Natural killer cell (primary cell): ENCODE measurements around the gene GPM6B. TPM values are rescaled to one million over a fixed set of nuclear protein-coding genes. Genes with fewer than 3 reads are reported as not detected.

ENCODE experiments used
- ATAC-seq, 3 donors: fragments of 150-1000 bp in 2 of 3; fragments of 200-7000 bp in 1 of 3; cut with Tn5 transposase; 1 replicate in 1 of 3; 2 replicates in 2 of 3; pipeline ENCODE4 v1.10.0; 2021; ENCODE audit warnings: mild to moderate bottlenecking in 2 of 3, moderate library complexity in 2 of 3
- DNase-seq, 2 donors: peaks; one replicate each; pipeline versions ENCODE4 v3.0.0 to v3.0.0-alpha.2; 2013 to 2021; ENCODE audit warnings: mixed read lengths in 1 of 2
- H3K27ac ChIP-seq: one replicate; pipeline ENCODE4 v1.5.1; 2013; ENCODE audit warnings: mild to moderate bottlenecking, low read length
- H3K27me3 ChIP-seq: one replicate; pipeline ENCODE4 v1.6.1; 2013; ENCODE audit warnings: low read length; ENCODE audit not compliant: control insufficient read depth, insufficient read depth
- H3K36me3 ChIP-seq: one replicate; pipeline ENCODE4 v1.6.1; 2013; ENCODE audit warnings: low read length; ENCODE audit not compliant: control insufficient read depth, insufficient read depth
- H3K4me1 ChIP-seq: one replicate; pipeline ENCODE4 v1.6.1; 2013; ENCODE audit warnings: low read length; ENCODE audit not compliant: control insufficient read depth, insufficient read depth
- H3K4me3 ChIP-seq: one replicate; pipeline ENCODE4 v1.5.1; 2013; ENCODE audit warnings: low read length
- H3K9me3 ChIP-seq: one replicate; pipeline ENCODE4 v1.6.1; 2013; ENCODE audit warnings: low read length; ENCODE audit not compliant: control insufficient read depth, insufficient read depth
- H3K27ac Mint-ChIP-seq, 2 donors: one replicate each; pipeline ENCODE4 v1.8.0; 2022; ENCODE audit warnings: mild to moderate bottlenecking in 2 of 2, mixed read lengths in 2 of 2, moderate library complexity in 1 of 2
- H3K27me3 Mint-ChIP-seq, 2 donors: one replicate each; pipeline ENCODE4 v1.8.0; 2022; ENCODE audit warnings: low read depth in 2 of 2, mixed read lengths in 2 of 2
- H3K36me3 Mint-ChIP-seq: one replicate; pipeline ENCODE4 v1.8.0; 2022; ENCODE audit warnings: mixed read lengths
- H3K4me1 Mint-ChIP-seq, 2 donors: one replicate each; pipeline ENCODE4 v1.8.0; 2022; ENCODE audit warnings: mixed read lengths in 2 of 2
- H3K4me3 Mint-ChIP-seq: one replicate; pipeline ENCODE4 v1.8.0; 2022; ENCODE audit warnings: mild to moderate bottlenecking, moderate library complexity, mixed read lengths
- H3K9me3 Mint-ChIP-seq, 2 donors: one replicate each; pipeline ENCODE4 v1.8.0; 2022; ENCODE audit warnings: mixed read lengths in 2 of 2
- WGBS: methylation state at CpG from one replicate; pipeline ENCODE4 v1.1.7; 2013; ENCODE audit warnings: missing lambda C conversion rate; ENCODE audit not compliant: insufficient coverage; 5-methylcytosine and 5-hydroxymethylcytosine counted together
- intact Hi-C: fragments of 100-400 bp; cut with micrococcal nuclease; formaldehyde crosslinking; loops from one replicate; pipeline ENCODE4 v1.14.2; 2022
- total RNA-seq, 4 donors: library from RNA; stranded (reverse); fragments of 120-200 nt in 1 of 4; gene quantifications; one replicate each; pipeline versions ENCODE4 v1.2.3 to v1.2.4, GENCODE V29; 2013 to 2022
- TF ChIP-seq, protein P1 (sequence below): fragments of 200-600 bp; IDR thresholded peaks from one replicate; pipeline ENCODE4 v1.8.0; 2022; ENCODE audit warnings: antibody characterized with exemption

GPM6B gene
- total RNA-seq, 3 donors from 2014 or later (not counting 1 experiment from before 2014, with no cell fraction given): not detected

DNA sequence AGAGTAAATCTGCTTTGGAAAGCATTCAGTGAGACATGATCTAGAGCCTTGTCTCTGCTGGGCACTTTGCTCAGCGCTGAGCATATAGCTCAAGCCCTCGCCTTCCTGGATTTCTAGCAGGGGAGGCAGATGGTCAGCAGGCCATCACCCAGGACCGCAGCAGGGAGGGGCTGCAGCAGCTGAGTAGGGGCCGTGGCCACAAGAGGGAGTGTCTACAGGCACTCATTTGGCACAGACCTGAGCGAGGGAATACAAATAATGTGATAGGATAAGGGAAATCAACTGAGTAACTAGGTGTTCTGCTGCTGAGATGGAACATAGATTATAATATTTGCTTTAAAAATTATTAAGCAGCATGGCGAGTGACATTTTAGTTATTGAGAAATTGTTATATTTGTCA is 52.1 kb downstream of the GPM6B start:
- H3K4me1 Mint-ChIP-seq: peaks cover 0 to 9% of the 10 kb centered on the region in 2 donors
- no peaks in the 10 kb centered on the region for H3K9me3 Mint-ChIP-seq
- H3K36me3 ChIP-seq: peaks cover 86% of the 10 kb centered on the region
- H3K27ac ChIP-seq: no peak overlapping the region
- H3K36me3 Mint-ChIP-seq: peaks cover 28% of the 10 kb centered on the region
- WGBS: 88% methylated on average over 5 of the region's 6 CpGs
- no peak for DNase-seq
- H3K9me3 ChIP-seq: no peaks in the 10 kb centered on the region
- TF ChIP-seq, protein P1, sequence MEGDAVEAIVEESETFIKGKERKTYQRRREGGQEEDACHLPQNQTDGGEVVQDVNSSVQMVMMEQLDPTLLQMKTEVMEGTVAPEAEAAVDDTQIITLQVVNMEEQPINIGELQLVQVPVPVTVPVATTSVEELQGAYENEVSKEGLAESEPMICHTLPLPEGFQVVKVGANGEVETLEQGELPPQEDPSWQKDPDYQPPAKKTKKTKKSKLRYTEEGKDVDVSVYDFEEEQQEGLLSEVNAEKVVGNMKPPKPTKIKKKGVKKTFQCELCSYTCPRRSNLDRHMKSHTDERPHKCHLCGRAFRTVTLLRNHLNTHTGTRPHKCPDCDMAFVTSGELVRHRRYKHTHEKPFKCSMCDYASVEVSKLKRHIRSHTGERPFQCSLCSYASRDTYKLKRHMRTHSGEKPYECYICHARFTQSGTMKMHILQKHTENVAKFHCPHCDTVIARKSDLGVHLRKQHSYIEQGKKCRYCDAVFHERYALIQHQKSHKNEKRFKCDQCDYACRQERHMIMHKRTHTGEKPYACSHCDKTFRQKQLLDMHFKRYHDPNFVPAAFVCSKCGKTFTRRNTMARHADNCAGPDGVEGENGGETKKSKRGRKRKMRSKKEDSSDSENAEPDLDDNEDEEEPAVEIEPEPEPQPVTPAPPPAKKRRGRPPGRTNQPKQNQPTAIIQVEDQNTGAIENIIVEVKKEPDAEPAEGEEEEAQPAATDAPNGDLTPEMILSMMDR: no peak
- H3K4me1 ChIP-seq: peaks cover 8% of the 10 kb centered on the region
- no peak for ATAC-seq
- intact Hi-C loops: no loop called here
- no peak overlapping the region for H3K4me3 Mint-ChIP-seq
- H3K27me3 ChIP-seq: no peaks in the 10 kb centered on the region
- no peak overlapping the region for H3K4me3 ChIP-seq
- H3K27ac Mint-ChIP-seq: peak overlapping the region in 1 of 2 donors; percentile 31
- no peaks in the 10 kb centered on the region for H3K27me3 Mint-ChIP-seq

DNA sequence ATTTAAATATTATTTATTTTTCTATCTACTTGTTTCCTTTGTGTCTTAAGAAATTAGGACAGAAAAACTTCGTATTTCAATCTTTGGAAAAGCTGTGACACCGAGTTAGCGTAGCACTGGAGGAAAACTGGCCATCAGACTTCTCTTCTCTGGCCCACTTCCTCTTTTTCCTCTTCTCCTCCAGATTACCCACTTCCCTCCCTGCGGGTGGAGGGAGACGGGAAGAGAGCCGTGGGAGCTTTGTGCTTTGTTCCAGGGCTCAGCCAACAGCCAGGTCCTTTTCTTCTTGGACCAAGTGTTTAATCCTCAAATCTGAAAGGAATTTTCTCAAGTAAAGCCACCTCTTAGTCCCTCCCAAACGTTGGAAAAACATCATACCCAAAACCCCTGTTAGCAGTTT is 52.6 kb downstream of the GPM6B start:
- H3K4me3 ChIP-seq: no peak overlapping the region
- no peaks in the 10 kb centered on the region for H3K9me3 ChIP-seq
- peaks cover 27% of the 10 kb centered on the region for H3K36me3 Mint-ChIP-seq
- no peak overlapping the region for H3K4me3 Mint-ChIP-seq
- intact Hi-C loops: no loop called here
- peak overlapping the region in 1 of 2 donors; percentile 31 for H3K27ac Mint-ChIP-seq
- H3K4me1 ChIP-seq: peaks cover 8% of the 10 kb centered on the region
- H3K27me3 Mint-ChIP-seq: no peaks in the 10 kb centered on the region
- TF ChIP-seq, protein P1: no peak
- WGBS: 56% methylated on average over 4 of the region's 7 CpGs
- ATAC-seq (no peak), DNase-seq (no peak)
- no peaks in the 10 kb centered on the region for H3K9me3 Mint-ChIP-seq
- peaks cover 2 to 10% of the 10 kb centered on the region in 2 donors for H3K4me1 Mint-ChIP-seq
- H3K36me3 ChIP-seq: peaks cover 83% of the 10 kb centered on the region
- no peaks in the 10 kb centered on the region for H3K27me3 ChIP-seq
- H3K27ac ChIP-seq: no peak overlapping the region

DNA sequence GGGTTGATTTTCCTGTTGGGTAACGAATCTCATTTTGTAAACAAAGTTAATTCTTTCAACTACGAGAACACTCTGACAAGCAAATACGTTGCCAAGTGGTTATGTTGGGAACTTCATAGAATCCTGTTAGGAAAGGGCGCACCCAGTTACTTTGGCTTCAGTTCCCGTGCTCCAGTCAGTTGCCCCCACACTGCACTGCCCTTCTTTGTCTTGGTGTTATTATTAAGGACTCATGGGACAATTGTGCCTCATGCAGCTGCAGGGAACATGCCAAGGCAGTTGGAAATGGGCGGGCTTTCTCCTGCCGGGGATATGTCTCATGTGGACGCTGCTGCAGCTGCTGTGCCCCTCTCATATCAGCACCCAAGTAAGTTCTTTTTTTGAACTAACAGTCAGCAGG is 53.4 kb downstream of the GPM6B start:
- no peak overlapping the region for H3K27ac ChIP-seq
- WGBS: 95% methylated on average over 7 of the region's 8 CpGs
- H3K27me3 ChIP-seq: no peaks in the 10 kb centered on the region
- peaks cover 80% of the 10 kb centered on the region for H3K36me3 ChIP-seq
- no peak for ATAC-seq
- peaks cover 8 to 16% of the 10 kb centered on the region in 2 donors for H3K4me1 Mint-ChIP-seq
- peaks cover 8% of the 10 kb centered on the region for H3K4me1 ChIP-seq
- H3K9me3 ChIP-seq: no peaks in the 10 kb centered on the region
- intact Hi-C loops: no loop called here
- no peak overlapping the region for H3K4me3 ChIP-seq
- no peak overlapping the region for H3K4me3 Mint-ChIP-seq
- TF ChIP-seq, protein P1: no peak
- DNase-seq: no peak
- peaks cover 25% of the 10 kb centered on the region for H3K36me3 Mint-ChIP-seq
- no peak overlapping the region for H3K27ac Mint-ChIP-seq
- H3K9me3 Mint-ChIP-seq: no peaks in the 10 kb centered on the region
- H3K27me3 Mint-ChIP-seq: no peaks in the 10 kb centered on the region
